GM19455 (cell line): Measurements from ENCODE around the gene NPTXR.

ENCODE experiments used
- ATAC-seq: cut with Tn5 transposase; IDR thresholded peaks from one replicate; pipeline ENCODE4 v1.9.1; 2021; ENCODE audit not compliant: unreplicated experiment

NPTXR gene

GRCh38 chr22:38853196-38853651, 9.4 kb upstream of the NPTXR start:
- no peak for ATAC-seq

DNA sequence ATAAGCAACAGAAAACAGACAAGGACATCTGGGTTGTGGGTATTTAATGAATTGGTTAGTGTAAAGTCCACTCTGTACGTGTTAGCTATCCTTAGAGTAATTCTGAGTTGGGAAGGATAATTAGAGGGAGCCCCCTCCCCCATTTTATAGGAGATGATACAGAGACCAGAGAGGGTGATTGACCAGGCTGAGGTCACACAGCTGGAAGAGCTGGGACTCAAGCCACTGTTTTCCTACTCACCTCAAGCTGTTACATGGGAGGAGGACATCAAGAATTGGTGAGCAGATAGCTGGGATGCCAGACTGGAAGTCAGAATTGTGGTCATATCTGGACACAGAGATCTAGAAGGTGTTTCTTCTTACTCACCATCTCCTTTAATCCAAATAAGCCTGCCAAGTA, 8.7 kb upstream of the NPTXR start:
- no peak for ATAC-seq

DNA sequence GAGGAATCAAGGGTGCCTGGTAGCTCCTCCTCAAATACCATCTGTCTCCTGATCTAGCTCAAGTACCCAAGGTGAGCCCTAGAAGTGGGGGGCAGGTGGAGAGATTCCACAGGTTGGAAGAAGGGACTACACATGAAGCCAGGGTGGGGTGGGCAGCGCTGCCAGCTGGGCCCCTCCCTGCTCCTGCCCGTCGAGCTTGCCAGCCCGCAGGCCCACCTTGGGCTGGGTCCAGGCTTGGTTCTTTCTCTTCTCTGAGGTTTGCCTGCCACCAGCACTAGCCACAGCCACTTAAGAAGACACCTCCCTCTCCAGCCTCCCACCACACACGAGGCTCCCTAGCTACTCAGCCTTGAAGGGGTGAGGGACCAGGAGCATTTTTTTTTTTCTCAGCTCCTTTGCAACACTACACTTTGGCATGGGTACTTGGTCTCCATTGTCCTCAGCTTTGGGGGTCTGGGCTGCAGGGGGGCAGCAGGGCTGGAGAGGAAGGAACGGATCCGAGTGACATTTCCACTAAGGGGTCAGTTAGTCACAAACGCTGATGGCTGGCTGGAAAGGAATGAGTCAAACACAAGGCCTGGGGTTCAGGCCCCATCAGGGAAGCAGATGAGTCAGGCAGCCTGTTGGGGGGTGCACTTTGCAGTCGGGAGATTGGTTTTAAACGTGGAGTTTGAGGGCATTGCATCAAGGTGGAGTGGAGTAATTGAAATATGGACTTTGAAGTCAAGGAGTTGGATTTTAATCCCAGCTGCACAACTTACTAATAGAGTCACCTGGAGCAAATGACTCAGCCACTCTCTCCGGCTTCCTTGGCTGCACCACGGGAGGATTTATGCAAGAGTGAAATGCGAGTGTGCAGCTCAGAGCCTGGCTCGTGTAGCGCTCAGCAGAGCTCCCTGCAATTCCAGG, 7.4 kb upstream of the NPTXR start:
- no peak for ATAC-seq

DNA sequence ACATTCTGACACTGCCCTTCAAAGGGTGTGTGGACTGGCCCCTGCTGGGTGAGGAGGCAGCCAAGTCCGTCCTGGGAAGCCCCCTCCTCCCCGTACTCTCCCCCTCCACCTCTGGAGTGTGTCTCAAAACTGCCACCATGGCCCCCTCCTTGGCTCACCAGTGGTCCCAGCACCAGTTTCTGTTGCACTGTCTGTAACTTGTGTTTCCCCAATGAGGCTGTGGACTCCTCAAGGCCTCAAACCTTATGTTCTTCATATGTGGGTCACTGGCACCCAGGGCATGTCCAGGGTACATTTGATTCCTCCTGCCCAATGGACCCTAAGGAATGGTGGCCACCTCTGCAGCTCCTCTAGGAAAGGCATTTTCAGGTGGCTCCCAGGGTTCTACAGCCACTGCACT, 6.6 kb upstream of the NPTXR start:
- no peak for ATAC-seq

- no peak for ATAC-seq
Observed at GRCh38 chr22:38849811-38850210, 6.0 kb upstream of the NPTXR start.

DNA sequence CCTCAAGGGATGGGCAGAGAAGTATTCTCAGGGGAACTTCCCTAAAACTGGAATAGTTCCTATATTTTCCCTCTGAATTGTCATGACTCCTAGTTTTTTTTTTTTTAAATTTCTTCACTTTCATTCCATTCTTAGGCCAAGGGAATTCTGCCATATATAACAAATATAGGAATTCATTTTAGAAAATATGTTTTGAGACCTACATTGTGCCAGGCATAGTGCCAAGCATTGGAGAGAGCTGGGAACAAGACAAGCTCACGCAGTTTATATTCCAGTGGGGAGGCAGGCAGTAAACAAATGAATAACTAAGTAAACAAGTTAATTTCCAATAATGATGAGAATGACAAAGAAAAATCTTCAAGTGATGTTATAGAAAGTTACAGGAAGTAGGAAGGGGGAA, 2.6 kb upstream of the NPTXR start:
- ATAC-seq = no peak

- ATAC-seq = no peak
Observed at GRCh38 chr22:38845004-38845740, 1.3 kb upstream of the NPTXR start.

DNA sequence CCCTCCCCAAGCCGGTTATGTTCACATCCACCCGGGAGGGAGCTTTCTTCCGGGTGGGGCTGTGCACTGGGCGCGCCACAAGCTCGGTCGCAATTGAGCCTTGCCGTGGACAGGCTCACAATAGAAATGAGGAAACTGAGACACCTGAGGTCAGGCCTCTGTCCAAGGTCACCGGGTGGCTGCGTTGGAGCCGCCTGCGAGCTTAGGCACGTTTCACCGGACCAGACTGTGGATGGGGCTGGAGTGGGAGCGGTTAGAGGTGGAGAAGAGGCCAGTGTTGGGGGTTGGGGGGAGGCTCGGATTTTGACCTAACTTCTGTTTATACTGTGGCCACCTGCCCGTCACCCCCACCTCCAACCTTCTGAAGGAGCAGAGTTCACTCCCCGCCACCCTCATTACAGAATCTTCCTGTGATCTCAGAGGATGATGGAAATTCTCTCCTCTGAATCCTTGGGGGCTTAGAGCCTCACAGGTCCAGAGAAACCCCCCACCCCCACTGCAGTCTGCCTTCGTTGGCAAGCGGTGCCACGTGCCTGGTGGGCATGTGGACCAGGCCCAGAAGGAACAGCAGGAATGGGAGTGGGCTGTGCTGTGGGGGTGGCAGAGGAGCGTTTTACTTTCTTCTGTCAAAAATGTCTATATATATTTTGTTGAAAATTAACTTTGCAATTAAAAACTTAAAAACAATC, 631 bp upstream of the NPTXR start:
- no peak for ATAC-seq

DNA sequence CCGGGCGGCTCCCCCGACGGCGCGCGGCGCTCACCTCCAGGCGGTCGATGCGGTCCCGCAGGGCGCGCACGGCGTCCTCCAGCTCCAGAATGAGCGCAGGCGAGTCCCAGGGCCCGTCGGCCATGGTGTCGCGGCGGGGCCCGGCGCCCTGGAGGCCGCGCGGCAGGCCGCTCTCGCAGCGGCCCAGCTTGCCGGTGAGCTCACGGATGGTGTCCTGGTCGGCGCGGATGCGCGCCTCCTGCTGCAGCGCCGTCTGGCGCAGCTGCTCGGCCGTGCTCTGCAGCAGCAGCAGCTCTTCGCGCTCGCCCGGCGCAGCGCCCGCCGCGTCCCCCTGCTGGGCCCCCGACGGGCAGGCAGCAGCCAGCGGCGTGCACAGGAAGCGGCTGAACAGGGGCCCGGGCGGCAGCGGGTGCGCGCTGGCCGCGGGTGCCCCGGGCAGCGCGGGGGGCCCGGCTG, 599 bp downstream of the NPTXR start:
- ATAC-seq = no peak

DNA sequence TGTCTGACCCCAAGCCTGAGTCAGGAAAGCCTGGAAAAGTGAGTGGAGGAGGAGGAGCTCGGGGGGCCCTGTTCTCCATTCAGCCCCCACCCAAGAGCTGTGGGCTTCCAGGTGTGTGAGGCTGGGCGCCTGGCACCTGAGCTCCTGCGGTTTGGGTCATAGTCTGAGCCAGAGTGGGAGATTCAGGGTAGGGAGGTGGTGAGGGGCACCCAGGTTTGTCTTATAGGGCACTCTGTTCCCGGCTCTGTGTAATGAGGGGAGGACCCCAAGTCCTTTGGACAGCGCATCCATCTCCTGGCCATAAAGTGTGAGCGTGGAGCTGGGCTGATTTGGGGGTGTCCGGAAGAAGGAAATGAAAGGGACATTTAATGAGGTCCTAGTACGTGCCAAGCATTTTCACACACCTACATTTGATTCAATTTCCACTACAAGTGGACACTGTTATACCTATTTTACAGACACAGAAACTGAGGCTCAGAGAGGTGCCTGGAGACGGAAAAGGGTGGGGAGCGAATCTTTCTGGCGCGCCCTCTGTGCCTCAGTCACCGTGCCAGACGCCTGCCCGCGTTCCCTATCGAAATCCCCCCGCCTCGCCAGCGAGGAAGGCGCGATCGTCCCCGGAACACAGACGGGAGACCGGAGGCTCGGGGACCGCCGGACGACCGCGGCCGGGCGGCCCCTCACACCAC, 1.2 kb downstream of the NPTXR start:
- ATAC-seq = no peak

DNA sequence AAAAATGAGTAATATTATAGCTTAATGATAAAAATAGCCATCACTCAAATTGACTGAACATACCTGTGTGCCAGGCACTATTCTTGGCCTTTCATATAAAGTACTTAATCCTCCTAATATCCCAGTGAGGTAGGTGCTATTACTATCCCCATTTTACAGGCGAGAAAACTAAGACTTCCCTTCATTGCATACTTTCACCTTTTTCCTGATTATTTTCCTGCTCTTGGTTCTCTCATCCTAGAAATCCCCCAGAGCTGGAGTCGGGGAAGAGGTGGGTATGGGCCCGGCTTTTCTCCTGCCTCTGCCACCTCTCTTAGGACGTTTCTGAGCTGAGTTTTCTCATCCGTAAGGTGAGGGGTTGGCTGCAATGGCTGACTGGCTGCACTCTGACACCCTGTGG, 2.2 kb downstream of the NPTXR start:
- ATAC-seq = no peak

DNA sequence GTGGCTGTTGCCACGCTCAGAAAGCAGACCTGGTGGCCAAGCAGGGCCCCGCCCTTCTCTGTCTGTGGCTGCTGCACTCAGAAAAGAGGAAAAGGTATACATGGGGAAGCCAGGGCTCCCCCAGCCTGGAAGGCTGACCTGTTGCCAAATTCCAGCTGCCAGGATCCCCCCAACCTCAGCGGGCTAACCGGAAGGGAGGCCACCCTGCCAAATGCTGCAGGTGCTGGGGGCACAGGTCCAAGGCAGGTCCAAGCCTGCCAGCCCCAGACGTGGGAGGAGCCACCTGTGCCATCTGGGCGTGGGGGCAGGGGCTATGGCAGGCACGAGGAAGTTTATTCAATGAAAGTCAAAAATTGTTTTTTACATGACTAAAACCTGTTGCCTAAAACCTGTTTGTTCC, 2.6 kb downstream of the NPTXR start:
- ATAC-seq = no peak

DNA sequence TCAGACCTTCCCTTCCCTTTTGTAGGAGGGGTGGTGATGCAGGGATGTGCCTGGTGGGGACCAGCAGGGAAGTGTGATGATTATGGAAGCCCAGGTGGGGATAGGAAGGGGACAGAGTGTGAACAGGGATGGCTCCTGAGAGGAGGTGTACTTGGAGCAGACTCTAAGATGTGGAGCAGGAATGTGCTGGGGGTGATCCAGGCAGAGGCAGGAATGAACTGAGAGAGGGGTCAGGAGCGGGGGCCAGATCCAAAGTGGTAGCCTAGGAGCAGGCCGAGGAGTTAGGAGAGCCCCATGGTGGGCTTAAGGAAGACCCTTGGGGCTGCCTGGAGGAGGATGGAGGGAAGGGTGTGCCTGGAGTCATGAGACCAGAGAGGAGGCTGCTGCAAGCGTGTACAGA, 3.7 kb downstream of the NPTXR start:
- no peak for ATAC-seq

DNA sequence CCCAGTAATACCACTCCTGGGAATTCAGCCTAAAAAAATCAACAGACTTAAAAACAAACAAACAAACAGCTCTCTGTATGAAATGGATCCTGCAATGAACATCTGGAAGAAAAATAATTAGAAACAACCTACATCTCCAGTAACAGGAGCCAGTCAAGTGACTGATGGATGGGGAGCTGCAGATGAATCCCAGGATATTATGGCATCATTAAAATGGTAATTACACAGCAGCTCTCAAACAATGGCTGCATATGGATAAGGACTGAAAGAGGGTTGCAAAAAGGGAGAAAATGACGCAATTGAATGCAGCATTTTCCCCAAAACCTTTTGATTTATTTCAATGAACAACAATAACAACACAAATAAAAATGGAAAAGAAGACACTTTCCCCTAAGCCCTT, 4.1 kb downstream of the NPTXR start:
- ATAC-seq = no peak

- no peak for ATAC-seq
Observed at GRCh38 chr22:38837414-38837928, 6.4 kb downstream of the NPTXR start.

DNA sequence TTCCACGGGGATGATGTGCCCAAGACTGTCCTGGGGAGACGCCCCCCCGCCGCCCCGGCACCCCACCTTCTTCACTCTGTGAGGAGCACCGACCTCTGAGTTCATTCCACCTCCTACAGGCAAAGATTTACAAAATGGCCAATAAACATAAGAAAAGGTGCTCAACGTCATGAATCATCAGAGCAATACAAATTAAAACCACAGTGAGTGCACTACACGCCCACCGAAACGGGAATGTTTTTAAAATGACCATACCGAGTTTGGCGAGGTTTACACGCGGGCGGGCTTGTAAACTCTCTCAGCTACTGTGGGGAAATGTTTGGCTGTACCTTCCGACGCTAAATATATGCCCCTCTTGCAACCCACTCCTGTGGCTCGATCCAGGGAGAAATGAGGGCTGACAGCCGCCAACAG, 7.9 kb downstream of the NPTXR start:
- ATAC-seq = no peak

DNA sequence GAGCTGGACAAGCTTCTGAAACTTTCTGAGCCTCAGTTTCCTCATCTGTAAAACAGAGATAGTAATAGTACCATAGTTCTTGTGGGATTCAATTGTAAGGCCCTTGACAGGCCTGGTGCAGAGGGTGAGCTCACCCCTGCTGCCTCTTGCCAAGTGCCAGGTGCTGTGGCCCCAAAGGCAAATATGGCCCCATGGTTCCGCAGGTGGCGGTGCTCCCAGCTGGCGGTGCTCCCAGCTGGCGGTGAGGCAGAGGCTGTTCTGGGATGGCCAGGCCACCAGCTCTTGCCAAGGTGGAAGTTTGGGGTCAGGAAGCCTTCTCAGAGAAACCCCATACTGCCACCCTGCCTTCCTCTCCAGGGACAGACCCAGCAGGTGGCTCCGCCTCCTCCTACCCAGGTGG, 8.8 kb downstream of the NPTXR start:
- ATAC-seq = no peak

DNA sequence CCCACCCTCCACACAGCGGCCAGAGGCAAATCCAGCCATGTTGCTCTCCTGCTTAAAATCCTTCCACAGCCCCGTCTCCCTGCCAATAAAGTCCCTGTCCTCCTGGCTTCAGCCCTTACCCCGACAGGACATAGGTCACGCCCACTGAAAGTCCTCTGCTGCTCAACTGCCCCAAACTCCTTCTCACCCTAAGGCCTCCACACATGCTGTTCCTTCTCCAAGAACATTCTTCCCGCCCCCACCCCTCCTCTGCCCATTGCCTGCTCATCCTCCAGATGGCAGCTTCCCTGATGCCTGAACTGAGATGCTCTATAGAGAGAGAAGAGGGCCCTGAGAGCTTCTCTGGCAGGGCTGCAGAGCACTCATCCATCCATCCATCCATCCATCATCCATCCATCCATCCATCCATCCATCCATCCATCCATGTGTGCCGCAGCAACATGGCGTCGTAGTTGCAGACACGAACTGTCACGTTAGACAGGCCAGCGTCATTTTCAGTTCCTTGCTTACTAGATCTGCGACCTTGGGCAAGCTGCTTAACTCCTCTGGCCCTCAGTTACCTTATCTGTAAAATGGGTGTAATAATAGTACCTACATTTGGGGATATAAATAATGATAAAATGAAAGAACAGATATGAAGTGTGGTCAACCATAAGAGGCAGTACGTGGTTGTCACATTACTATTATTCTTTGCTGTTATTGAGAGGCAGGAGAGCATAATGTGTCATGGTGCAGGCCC, 9.4 kb downstream of the NPTXR start:
- no peak for ATAC-seq

- no peak for ATAC-seq
Observed at GRCh38 chr22:38833061-38833460, 10.8 kb downstream of the NPTXR start.
